Activated T-helper 9 cell treated with anti-CD3 and anti-CD28 coated beads, Interleukin-2, amount 50 U/mL, for 16 hours (primary cell): ENCODE results near the gene CTNNBL1.
"Not testable (repeated sequence)": the region's sequence is repeated elsewhere in the genome, so short reads cannot be mapped to it uniquely, and the experiment has no call there.

ENCODE experiments used
- DNase-seq: peaks from one replicate; pipeline ENCODE4 v3.0.0-alpha.2; 2020; ENCODE audit warnings: low read depth

CTNNBL1 gene

GRCh38 chr20:37850724-37851355 is 157.0 kb downstream of the CTNNBL1 start:
- DNase-seq = no peak

GRCh38 chr20:37852666-37853065 is 158.8 kb downstream of the CTNNBL1 start:
- DNase-seq = no peak

- no peak for DNase-seq
Measured at GRCh38 chr20:37853823-37854375, 160.1 kb downstream of the CTNNBL1 start.

GRCh38 chr20:37856034-37856433 is 162.2 kb downstream of the CTNNBL1 start:
- not testable (repeated sequence) for DNase-seq

GRCh38 chr20:37856932-37857660 is 163.3 kb downstream of the CTNNBL1 start:
- DNase-seq = no peak

GRCh38 chr20:37859406-37860171 is 165.8 kb downstream of the CTNNBL1 start:
- no peak for DNase-seq

GRCh38 chr20:37863289-37863688 is 169.5 kb downstream of the CTNNBL1 start:
- DNase-seq = no peak

GRCh38 chr20:37864298-37864697 is 170.5 kb downstream of the CTNNBL1 start:
- DNase-seq = no peak

- no peak for DNase-seq
Measured at GRCh38 chr20:37866051-37866450, 172.2 kb downstream of the CTNNBL1 start.

GRCh38 chr20:37867289-37868195 is 173.7 kb downstream of the CTNNBL1 start:
- no peak for DNase-seq

GRCh38 chr20:37868851-37869333 is 175.1 kb downstream of the CTNNBL1 start:
- DNase-seq = no peak

GRCh38 chr20:37869334-37869861 is 175.6 kb downstream of the CTNNBL1 start:
- no peak for DNase-seq

GRCh38 chr20:37870294-37870693 is 176.5 kb downstream of the CTNNBL1 start:
- no peak for DNase-seq

GRCh38 chr20:37871751-37872150 is 177.9 kb downstream of the CTNNBL1 start:
- no peak for DNase-seq

GRCh38 chr20:37872161-37872560 is 178.3 kb downstream of the CTNNBL1 start:
- no peak for DNase-seq

- no peak for DNase-seq
Measured at GRCh38 chr20:37873884-37874283, 180.1 kb downstream of the CTNNBL1 start.

- DNase-seq = no peak
Measured at GRCh38 chr20:37875460-37876175, 181.8 kb downstream of the CTNNBL1 start.

GRCh38 chr20:37876863-37877262 is 183.0 kb downstream of the CTNNBL1 start:
- DNase-seq = no peak

GRCh38 chr20:37877832-37878772 is 184.3 kb downstream of the CTNNBL1 start:
- no peak for DNase-seq
